Osteocyte (in vitro differentiated cells): ENCODE results near the gene PIP4K2C. TPM values are rescaled to one million over a fixed set of nuclear protein-coding genes. Genes with fewer than 3 reads are reported as not detected.

ENCODE experiments used
- DNase-seq: peaks from one replicate; pipeline ENCODE4 v3.0.0; 2021; ENCODE audit warnings: mixed read lengths; ENCODE audit not compliant: unreplicated experiment; ENCODE audit errors: extremely low spot score
- H3K27ac Mint-ChIP-seq: one replicate; pipeline ENCODE4 v1.8.0; 2021; ENCODE audit warnings: mild to moderate bottlenecking, mixed read lengths; ENCODE audit not compliant: unreplicated experiment
- H3K27me3 Mint-ChIP-seq: one replicate; pipeline ENCODE4 v1.8.0; 2021; ENCODE audit warnings: mixed read lengths; ENCODE audit not compliant: unreplicated experiment
- H3K36me3 Mint-ChIP-seq: one replicate; pipeline ENCODE4 v1.8.0; 2021; ENCODE audit warnings: mixed read lengths; ENCODE audit not compliant: unreplicated experiment
- H3K4me1 Mint-ChIP-seq: one replicate; pipeline ENCODE4 v1.8.0; 2021; ENCODE audit warnings: mixed read lengths; ENCODE audit not compliant: unreplicated experiment
- H3K4me3 Mint-ChIP-seq: one replicate; pipeline ENCODE4 v1.8.0; 2021; ENCODE audit warnings: mild to moderate bottlenecking, moderate library complexity, mixed read lengths; ENCODE audit not compliant: unreplicated experiment
- H3K9me3 Mint-ChIP-seq: one replicate; pipeline ENCODE4 v1.8.0; 2021; ENCODE audit warnings: mixed read lengths; ENCODE audit not compliant: unreplicated experiment
- total RNA-seq: library from RNA; stranded (reverse); gene quantifications from 2 replicates; pipeline ENCODE4 v1.2.1, GENCODE V29; 2021
- TF ChIP-seq, protein P1 (sequence below): fragments of 200-600 bp; sonication (generic); IDR thresholded peaks from 2 replicates; pipeline ENCODE4 v1.5.0; 2021; ENCODE audit warnings: antibody characterized with exemption, mild to moderate bottlenecking, moderate library complexity

Gene PIP4K2C
- total RNA-seq, 1 donor from 2014 or later = 30.4 TPM

DNA sequence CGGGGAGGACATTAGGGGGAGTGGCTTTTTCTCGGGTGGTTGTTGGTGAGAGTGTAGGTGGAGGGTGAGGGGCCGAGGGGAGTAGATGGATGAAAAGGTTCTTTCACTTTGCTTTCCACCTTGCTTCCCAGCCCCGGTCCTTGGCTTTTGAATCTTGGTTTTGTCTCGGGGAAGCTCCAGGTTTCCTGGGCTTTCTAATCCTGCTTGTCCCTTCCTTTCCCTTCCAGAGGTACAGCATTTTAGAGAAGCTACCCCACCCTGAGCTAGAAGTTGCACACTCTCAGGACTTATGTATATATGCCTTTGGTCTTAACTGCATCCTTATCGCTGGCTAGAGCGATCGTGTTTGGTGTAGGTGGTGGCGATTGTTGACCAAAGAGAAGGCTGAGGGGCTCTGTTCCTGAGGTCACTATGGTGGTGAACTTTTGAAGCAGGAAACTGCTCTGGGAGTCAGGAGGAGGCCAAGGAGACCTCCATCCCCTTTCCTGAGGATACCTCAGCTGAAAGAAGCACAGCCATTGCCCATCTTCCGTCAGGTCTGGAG is 862 bp downstream of the PIP4K2C start:
- Mint-ChIP-seq H3K27ac (peak overlapping the region; percentile 86), H3K9me3 (no peaks in the 10 kb centered on the region), H3K36me3 (peaks cover 17% of the 10 kb centered on the region), H3K4me1 (peaks cover 19% of the 10 kb centered on the region), H3K27me3 (no peaks in the 10 kb centered on the region), H3K4me3 (peak overlapping the region; percentile 87)
- no peak for DNase-seq
- TF ChIP-seq, protein P1, sequence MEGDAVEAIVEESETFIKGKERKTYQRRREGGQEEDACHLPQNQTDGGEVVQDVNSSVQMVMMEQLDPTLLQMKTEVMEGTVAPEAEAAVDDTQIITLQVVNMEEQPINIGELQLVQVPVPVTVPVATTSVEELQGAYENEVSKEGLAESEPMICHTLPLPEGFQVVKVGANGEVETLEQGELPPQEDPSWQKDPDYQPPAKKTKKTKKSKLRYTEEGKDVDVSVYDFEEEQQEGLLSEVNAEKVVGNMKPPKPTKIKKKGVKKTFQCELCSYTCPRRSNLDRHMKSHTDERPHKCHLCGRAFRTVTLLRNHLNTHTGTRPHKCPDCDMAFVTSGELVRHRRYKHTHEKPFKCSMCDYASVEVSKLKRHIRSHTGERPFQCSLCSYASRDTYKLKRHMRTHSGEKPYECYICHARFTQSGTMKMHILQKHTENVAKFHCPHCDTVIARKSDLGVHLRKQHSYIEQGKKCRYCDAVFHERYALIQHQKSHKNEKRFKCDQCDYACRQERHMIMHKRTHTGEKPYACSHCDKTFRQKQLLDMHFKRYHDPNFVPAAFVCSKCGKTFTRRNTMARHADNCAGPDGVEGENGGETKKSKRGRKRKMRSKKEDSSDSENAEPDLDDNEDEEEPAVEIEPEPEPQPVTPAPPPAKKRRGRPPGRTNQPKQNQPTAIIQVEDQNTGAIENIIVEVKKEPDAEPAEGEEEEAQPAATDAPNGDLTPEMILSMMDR = no peak

DNA sequence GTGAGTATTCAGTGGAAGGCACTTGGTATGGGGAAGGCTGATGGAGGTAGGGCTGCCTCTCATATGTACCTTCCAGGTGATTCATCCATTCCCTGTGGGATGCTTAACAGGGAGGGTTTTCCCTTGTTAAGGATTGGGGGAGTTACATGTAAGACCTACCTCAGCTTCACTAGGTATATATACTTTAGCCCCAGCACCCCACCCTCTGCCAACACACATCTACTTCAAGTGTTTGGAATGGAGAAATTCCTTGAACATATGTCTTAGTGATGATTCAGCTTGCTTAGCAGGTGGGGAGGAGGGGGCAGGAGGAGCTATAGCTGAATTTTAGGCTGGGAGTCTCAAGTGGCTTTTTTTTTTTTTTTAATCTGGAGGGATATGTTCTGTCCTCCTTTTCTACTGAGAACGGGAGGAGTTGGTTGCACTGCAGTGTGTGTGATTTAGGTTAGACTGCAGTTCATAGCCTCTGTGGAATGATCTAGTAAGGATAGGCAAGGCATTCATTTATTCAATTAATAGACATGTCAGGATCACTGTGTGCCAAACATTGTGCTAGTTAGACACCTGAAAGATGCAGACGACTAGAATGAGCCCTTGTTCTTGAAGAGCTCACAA is 1.7 kb downstream of the PIP4K2C start:
- H3K9me3 Mint-ChIP-seq = no peaks in the 10 kb centered on the region

DNA sequence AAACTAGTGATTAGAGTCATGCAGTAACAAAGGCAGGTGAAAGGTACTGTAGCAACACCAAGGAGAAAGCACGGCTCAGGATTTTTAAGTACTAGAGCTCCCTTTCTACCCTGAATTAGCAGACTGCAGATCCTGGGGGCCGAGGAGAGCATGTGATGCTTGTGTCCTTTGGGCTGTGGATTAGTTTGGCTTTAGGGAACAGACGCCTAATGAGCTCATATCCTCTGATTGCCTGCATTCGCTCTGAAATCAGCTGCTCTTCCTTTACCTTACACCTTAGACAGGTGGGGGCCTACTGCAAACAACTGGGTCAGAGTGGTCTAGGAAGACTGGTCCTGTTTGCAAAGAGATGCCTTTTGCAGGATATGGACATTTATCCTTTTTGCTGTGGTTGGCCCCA is 2.2 kb downstream of the PIP4K2C start:
- Mint-ChIP-seq H3K4me1 (peaks cover 19% of the 10 kb centered on the region), H3K4me3 (no peak overlapping the region), H3K9me3 (no peaks in the 10 kb centered on the region), H3K27ac (no peak overlapping the region), H3K36me3 (peaks cover 24% of the 10 kb centered on the region), H3K27me3 (no peaks in the 10 kb centered on the region)
- no peak for DNase-seq
- TF ChIP-seq, protein P1 = no peak

More for the DNA sequence above, 1.7 kb downstream of the PIP4K2C start:
- peaks cover 22% of the 10 kb centered on the region for H3K36me3 Mint-ChIP-seq
- TF ChIP-seq, protein P1 = no peak
- H3K27me3 Mint-ChIP-seq = no peaks in the 10 kb centered on the region
- H3K4me3 Mint-ChIP-seq = peak overlapping the region; percentile 87
- peaks cover 19% of the 10 kb centered on the region for H3K4me1 Mint-ChIP-seq
- no peak for DNase-seq
- no peak overlapping the region for H3K27ac Mint-ChIP-seq

DNA sequence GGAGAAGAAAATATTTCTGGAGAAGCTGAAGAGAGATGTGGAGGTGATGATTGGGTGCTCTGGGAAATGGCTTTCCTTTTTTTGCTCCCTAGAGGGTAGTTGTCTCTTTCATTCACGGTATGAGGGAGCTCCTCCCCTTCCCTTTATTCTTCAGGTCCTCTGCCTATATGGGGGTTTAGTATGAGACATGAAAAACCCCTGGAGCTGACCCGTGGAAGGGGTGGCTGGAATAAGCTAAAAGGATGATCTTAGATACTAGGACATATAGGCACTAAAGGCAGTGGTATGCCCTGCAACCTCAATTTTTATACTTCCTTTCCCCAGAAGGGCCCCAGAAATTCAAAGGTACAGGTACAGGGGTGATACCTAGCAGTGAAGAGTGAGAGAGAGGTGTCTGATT is 9.4 kb downstream of the PIP4K2C start:
- DNase-seq = no peak
- H3K27me3 Mint-ChIP-seq = no peaks in the 10 kb centered on the region
- TF ChIP-seq, protein P1 = no peak
- H3K27ac Mint-ChIP-seq = no peak overlapping the region
- H3K4me3 Mint-ChIP-seq = no peak overlapping the region
- H3K4me1 Mint-ChIP-seq = peaks cover 20% of the 10 kb centered on the region
- no peaks in the 10 kb centered on the region for H3K9me3 Mint-ChIP-seq
- peaks cover 54% of the 10 kb centered on the region for H3K36me3 Mint-ChIP-seq

DNA sequence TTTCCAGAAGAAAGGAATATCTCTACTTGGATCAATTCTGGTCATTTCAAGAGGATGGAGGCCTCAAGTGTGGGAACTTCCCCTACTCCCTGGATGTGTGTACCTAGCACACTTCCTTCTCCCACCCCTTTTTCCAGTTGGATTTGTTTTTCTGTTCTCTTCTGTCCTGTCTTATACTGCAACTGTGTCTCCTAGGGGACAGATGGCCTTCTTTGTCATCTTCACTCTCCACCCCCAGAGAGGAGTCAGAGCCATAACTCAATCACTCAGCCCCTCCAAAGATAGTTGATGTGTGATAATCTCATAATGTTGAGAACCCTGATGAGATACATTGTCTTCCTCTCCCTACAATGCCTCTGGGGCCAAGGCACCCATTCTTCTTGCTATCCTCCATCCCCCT is 11.6 kb downstream of the PIP4K2C start:
- peaks cover 25% of the 10 kb centered on the region for H3K4me1 Mint-ChIP-seq
- H3K4me3 Mint-ChIP-seq = no peak overlapping the region
- TF ChIP-seq, protein P1 = no peak
- no peak overlapping the region for H3K27ac Mint-ChIP-seq
- peaks cover 41% of the 10 kb centered on the region for H3K36me3 Mint-ChIP-seq
- no peaks in the 10 kb centered on the region for H3K9me3 Mint-ChIP-seq
- H3K27me3 Mint-ChIP-seq = peaks cover 2% of the 10 kb centered on the region
- DNase-seq = no peak
